Muscle layer of colon (tissue), 2 donors: ENCODE measurements around the gene TSPAN3.

ENCODE experiments used
- H3K27ac ChIP-seq: one replicate; pipeline ENCODE4 v1.7.0; 2013; ENCODE audit warnings: low read depth, mild to moderate bottlenecking, low read length, moderate library complexity
- H3K27me3 ChIP-seq, 2 donors: one replicate each; pipeline ENCODE4 v1.7.0; 2013; ENCODE audit warnings: low read length in 2 of 2, mild to moderate bottlenecking in 2 of 2; ENCODE audit not compliant: insufficient read depth in 2 of 2, control insufficient read depth in 1 of 2
- H3K36me3 ChIP-seq: one replicate; pipeline ENCODE4 v1.7.0; 2013; ENCODE audit warnings: mild to moderate bottlenecking, low read length; ENCODE audit not compliant: insufficient read depth
- H3K4me1 ChIP-seq: one replicate; pipeline ENCODE4 v1.7.0; 2013; ENCODE audit warnings: mild to moderate bottlenecking, low read length; ENCODE audit not compliant: insufficient read depth
- H3K4me3 ChIP-seq, 2 donors: one replicate each; pipeline ENCODE4 v1.7.0; 2013; ENCODE audit warnings: low read length in 2 of 2, low read depth in 1 of 2, mild to moderate bottlenecking in 1 of 2, moderate library complexity in 1 of 2
- H3K9ac ChIP-seq: one replicate; pipeline ENCODE4 v1.7.0; 2013; ENCODE audit warnings: low read length
- H3K9me3 ChIP-seq: one replicate; pipeline ENCODE4 v1.7.0; 2013; ENCODE audit warnings: mild to moderate bottlenecking, low read length
- donor health status: abdominal sarcoma.
- donor health status: Adenocarcinoma of cecum.

TSPAN3 gene

DNA sequence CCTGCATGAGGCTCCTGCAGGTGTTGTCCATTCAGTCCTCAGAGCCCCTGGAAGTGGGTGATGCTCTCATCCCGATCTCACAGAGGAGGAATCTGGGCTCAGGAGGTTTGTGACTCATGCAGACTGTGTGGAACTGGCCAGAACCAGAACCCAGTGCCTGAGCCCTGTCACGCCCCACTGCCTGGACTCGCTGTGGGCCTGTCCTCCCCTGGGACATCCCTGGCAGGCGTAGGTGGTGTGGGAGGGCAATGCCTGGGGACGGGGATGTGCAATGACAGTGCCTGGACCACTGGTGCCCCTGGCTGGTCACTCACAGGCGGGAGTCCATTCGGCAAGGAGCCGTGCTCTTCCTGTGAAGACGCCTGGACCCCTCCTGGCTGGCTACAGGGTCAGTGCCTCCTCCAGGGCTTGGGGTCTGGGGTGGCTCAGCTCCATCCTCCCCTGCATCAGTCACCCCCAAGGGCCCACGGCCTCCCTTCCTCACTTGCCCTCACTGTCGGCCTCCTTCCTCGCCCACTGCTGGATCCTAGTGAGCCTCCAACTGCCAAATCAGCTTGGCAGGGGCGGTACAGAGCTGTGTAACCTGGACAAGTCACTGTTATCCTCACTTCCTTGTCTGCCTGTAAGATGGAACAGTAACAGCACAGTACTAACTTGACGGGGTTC is 61.1 kb downstream of the TSPAN3 start:
- Histone ChIP-seq H3K27me3 (no peaks in the 10 kb centered on the region), H3K4me1 (no peaks in the 10 kb centered on the region), H3K9me3 (no peaks in the 10 kb centered on the region), H3K9ac (no peak overlapping the region), H3K4me3 (no peak overlapping the region), H3K27ac (no peak overlapping the region), H3K36me3 (no peaks in the 10 kb centered on the region)

GRCh38 chr15:77009176-77009575 is 61.7 kb downstream of the TSPAN3 start:
- Histone ChIP-seq H3K36me3 (no peaks in the 10 kb centered on the region), H3K4me3 (no peak overlapping the region), H3K9ac (no peak overlapping the region), H3K27ac (no peak overlapping the region), H3K4me1 (no peaks in the 10 kb centered on the region), H3K9me3 (no peaks in the 10 kb centered on the region), H3K27me3 (no peaks in the 10 kb centered on the region)

GRCh38 chr15:77004189-77004588 is 66.7 kb downstream of the TSPAN3 start:
- Histone ChIP-seq H3K27ac (no peak overlapping the region), H3K36me3 (no peaks in the 10 kb centered on the region), H3K27me3 (no peaks in the 10 kb centered on the region), H3K9me3 (no peaks in the 10 kb centered on the region), H3K4me1 (no peaks in the 10 kb centered on the region), H3K9ac (no peak overlapping the region), H3K4me3 (no peak overlapping the region)

DNA sequence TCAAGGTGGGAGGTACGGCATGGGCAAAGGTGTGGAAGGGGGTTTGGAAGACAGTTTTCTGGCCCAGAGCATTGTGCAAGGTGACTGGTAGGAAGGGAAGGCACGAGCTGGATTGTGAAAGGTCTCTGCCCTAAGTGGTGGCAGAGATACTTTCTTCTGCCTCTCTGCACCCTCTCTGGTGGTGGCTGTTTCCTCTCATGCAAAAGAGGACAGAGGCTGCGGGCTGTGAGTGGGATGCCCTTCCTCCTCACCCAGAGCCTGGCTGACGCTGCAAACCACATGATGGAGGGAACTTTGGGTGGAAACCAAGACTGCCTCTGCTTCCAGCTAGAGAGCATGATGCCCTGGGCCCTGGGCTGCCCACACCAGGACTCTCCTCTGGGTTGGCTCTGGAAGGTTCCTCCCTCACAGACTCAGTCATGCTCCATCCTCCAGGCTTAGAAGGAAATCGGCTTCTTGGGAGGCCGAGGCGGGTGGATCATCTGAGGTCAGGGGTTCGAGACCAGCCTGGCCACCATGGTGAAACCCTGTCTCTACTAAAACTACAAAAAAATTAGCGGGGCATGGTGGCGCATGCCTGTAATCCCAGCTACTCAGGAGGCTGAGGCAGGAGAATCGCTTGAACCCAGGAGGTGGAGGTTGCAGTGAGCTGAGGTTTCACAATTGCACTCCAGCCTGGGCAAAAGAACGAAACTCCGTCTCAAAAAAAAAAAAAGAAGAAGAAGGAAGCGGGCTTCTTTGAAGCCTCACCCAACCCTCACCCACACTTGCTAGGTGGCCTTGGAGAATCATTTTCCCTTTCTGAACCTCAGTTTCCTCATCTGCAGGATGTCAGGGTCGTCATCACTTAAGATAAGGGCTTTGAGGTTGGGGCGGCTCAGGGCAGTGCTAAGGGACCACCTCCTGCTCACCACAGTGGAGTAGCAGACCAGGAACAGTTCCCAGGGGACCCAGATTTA is 67.7 kb downstream of the TSPAN3 start:
- no peak overlapping the region for H3K27ac ChIP-seq

DNA sequence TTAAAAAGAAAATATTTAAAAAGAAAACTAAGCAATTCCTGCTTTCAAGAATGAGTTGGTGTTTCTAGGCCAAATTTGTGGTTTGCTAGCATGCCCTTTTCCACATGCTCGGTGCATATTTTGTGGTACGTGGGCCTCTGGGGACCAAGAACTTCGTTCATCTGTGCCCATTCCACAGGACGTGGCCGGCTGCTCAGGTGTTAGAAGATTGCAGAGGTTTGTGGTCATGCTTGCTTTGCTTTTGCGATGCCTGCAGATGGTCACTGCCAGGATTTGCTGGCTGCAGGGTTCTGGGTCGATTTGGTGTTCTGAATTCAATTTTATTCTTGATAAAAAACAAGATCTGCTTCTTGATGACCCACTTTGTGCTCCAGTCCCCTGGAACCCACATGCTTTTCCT is 68.5 kb downstream of the TSPAN3 start:
- no peaks in the 10 kb centered on the region for H3K27me3 ChIP-seq
- no peak overlapping the region for H3K9ac ChIP-seq
- H3K9me3 ChIP-seq, result no peaks in the 10 kb centered on the region
- H3K4me1 ChIP-seq, result no peaks in the 10 kb centered on the region
- H3K27ac ChIP-seq, result no peak overlapping the region
- no peak overlapping the region for H3K4me3 ChIP-seq
- no peaks in the 10 kb centered on the region for H3K36me3 ChIP-seq

More for the DNA sequence above, 67.7 kb downstream of the TSPAN3 start:
- no peaks in the 10 kb centered on the region for H3K36me3 ChIP-seq
- no peak overlapping the region for H3K4me3 ChIP-seq
- no peaks in the 10 kb centered on the region for H3K9me3 ChIP-seq
- no peaks in the 10 kb centered on the region for H3K27me3 ChIP-seq
- no peaks in the 10 kb centered on the region for H3K4me1 ChIP-seq
- no peak overlapping the region for H3K9ac ChIP-seq

- H3K9ac ChIP-seq, result no peak overlapping the region
- H3K27me3 ChIP-seq, result no peaks in the 10 kb centered on the region
- no peak overlapping the region for H3K4me3 ChIP-seq
- H3K27ac ChIP-seq, result no peak overlapping the region
- H3K4me1 ChIP-seq, result peaks cover 2% of the 10 kb centered on the region
- H3K9me3 ChIP-seq, result no peaks in the 10 kb centered on the region
- no peaks in the 10 kb centered on the region for H3K36me3 ChIP-seq
Observed at GRCh38 chr15:77001966-77002365, 68.9 kb downstream of the TSPAN3 start.

- H3K9me3 ChIP-seq, result no peaks in the 10 kb centered on the region
- H3K4me1 ChIP-seq, result peaks cover 8% of the 10 kb centered on the region
- H3K27ac ChIP-seq, result no peak overlapping the region
- no peaks in the 10 kb centered on the region for H3K36me3 ChIP-seq
- H3K9ac ChIP-seq, result no peak overlapping the region
- no peaks in the 10 kb centered on the region for H3K27me3 ChIP-seq
- H3K4me3 ChIP-seq, result no peak overlapping the region
Observed at GRCh38 chr15:77001351-77001750, 69.6 kb downstream of the TSPAN3 start.

DNA sequence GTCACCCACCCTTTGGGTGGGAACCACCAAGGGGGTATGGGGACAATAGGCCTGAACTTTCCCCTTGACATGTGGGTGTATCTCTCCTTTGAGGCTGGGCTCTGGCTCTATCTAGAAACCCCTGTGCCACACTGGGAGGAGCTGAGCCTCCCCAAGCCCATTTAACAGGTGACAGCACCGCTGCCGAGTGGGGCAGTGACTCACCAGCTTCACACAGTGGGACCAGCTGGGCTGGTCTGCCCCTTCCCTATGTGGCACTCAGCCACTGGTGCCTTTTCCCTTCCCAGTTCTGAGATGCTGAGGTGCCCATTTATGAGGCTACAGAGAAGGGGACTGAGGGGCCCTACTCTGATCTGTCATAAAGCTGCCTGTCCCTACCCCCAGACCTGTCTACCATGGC is 70.9 kb downstream of the TSPAN3 start:
- H3K9me3 ChIP-seq, result no peaks in the 10 kb centered on the region
- H3K4me3 ChIP-seq, result no peak overlapping the region
- no peak overlapping the region for H3K9ac ChIP-seq
- no peak overlapping the region for H3K27ac ChIP-seq
- H3K36me3 ChIP-seq, result no peaks in the 10 kb centered on the region
- no peaks in the 10 kb centered on the region for H3K27me3 ChIP-seq
- peaks cover 15% of the 10 kb centered on the region for H3K4me1 ChIP-seq

- Histone ChIP-seq H3K4me3 (no peak overlapping the region), H3K9ac (no peak overlapping the region), H3K27me3 (no peaks in the 10 kb centered on the region), H3K9me3 (no peaks in the 10 kb centered on the region), H3K36me3 (no peaks in the 10 kb centered on the region), H3K4me1 (peaks cover 15% of the 10 kb centered on the region), H3K27ac (no peak overlapping the region)
Observed at GRCh38 chr15:76998663-76999285, 72.1 kb downstream of the TSPAN3 start.

- no peak overlapping the region for H3K9ac ChIP-seq
- no peak overlapping the region for H3K4me3 ChIP-seq
- no peaks in the 10 kb centered on the region for H3K9me3 ChIP-seq
- no peaks in the 10 kb centered on the region for H3K27me3 ChIP-seq
- H3K36me3 ChIP-seq, result no peaks in the 10 kb centered on the region
- peaks cover 15% of the 10 kb centered on the region for H3K4me1 ChIP-seq
- H3K27ac ChIP-seq, result peak overlapping the region; percentile 17
Observed at GRCh38 chr15:76996526-76997401, 74.1 kb downstream of the TSPAN3 start.

DNA sequence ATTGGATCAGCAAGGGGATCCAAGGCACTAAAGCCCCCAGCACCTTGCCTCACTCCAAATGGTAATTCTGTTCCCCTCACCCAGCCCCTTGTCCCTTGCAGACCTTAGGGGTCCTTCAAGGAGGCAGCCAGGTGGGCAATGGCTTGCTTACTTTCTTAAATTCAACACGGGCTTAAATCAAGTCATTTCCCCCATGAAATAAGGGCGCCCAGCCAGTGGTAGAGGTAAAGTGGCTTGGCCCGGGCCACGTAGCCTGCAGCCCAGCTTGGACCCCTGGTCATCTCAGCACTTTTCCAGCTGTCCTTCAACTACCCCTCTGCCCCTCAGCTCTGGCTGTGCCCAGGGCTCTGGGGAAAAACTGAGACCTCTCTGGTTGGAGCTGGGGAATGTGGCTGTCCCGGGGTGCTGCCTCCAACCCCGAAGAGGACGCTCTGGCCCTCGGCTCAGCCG is 74.8 kb downstream of the TSPAN3 start:
- Histone ChIP-seq H3K27ac (peak overlapping the region; percentile 17), H3K9me3 (no peaks in the 10 kb centered on the region), H3K27me3 (no peaks in the 10 kb centered on the region), H3K4me1 (peaks cover 15% of the 10 kb centered on the region), H3K9ac (no peak overlapping the region), H3K36me3 (no peaks in the 10 kb centered on the region), H3K4me3 (peak overlapping the region in 1 of 2 donors; percentile 22)
